ENCODE results near the gene SMDT1.
A peak's percentile ranks its signal among the peaks of the same experiment; 100 is the strongest.

SMDT1 gene

GRCh38 chr22:42066937-42067336, 12.6 kb upstream of the SMDT1 start:
- TF ChIP-seq CTCF (conservative IDR thresholded peaks at IDR 0.05): no peak
- H3K27ac ChIP-seq: no peak overlapping the region

GRCh38 chr22:42067671-42068251, 11.7 kb upstream of the SMDT1 start:
- no peak overlapping the region for H3K27ac ChIP-seq

GRCh38 chr22:42068291-42068690, 11.2 kb upstream of the SMDT1 start:
- TF ChIP-seq CTCF (conservative IDR thresholded peaks at IDR 0.05): no peak
- no peak overlapping the region for H3K27ac ChIP-seq

More at GRCh38 chr22:42067671-42068251, 11.7 kb upstream of the SMDT1 start:
- TF ChIP-seq CTCF (conservative IDR thresholded peaks at IDR 0.05): no peak

GRCh38 chr22:42069801-42070516, 9.5 kb upstream of the SMDT1 start:
- no peak for TF ChIP-seq CTCF (conservative IDR thresholded peaks at IDR 0.05)
- H3K27ac ChIP-seq: peak overlapping the region; percentile 83

- peak within 1 kb of the TSS; percentile 83 for H3K27ac ChIP-seq
- no peak for TF ChIP-seq CTCF (conservative IDR thresholded peaks at IDR 0.05)
Measured at GRCh38 chr22:42070517-42071422, 8.7 kb upstream of the SMDT1 start, which contains the start of gene NAGA. TSS of gene NAGA (minus strand) at chr22:42070812. CDS start at chr22:42070297, 515 bp downstream.

GRCh38 chr22:42071508-42071907, 8.0 kb upstream of the SMDT1 start:
- peak overlapping the region; percentile 83 for H3K27ac ChIP-seq

- H3K27ac ChIP-seq: no peak overlapping the region
- no peak for TF ChIP-seq CTCF (conservative IDR thresholded peaks at IDR 0.05)
Measured at GRCh38 chr22:42072606-42073330, 6.7 kb upstream of the SMDT1 start.
